UCSD-AML1 (cell line): ENCODE results near the gene ADAM33.

Experiments
- DNase-seq: peaks from one replicate; lab custom pipeline; 2025; ENCODE audit not compliant: unreplicated experiment; lab: John Stamatoyannopoulos, UW

ADAM33 gene

GRCh38 chr20:3652221-3652620 is 29.6 kb downstream of the ADAM33 start:
- no peak for DNase-seq

GRCh38 chr20:3651204-3651962 is 30.4 kb downstream of the ADAM33 start:
- DNase-seq: no peak

- no peak for DNase-seq
These were observed 32.9 kb downstream of the ADAM33 start for GRCh38 chr20:3648951-3649350.

GRCh38 chr20:3647473-3647872 is 34.3 kb downstream of the ADAM33 start:
- no peak for DNase-seq

- DNase-seq: no peak
These were observed 35.2 kb downstream of the ADAM33 start for GRCh38 chr20:3646651-3647050.

GRCh38 chr20:3646067-3646440 is 35.8 kb downstream of the ADAM33 start:
- DNase-seq: no peak

GRCh38 chr20:3645309-3646066 is 36.3 kb downstream of the ADAM33 start:
- no peak for DNase-seq

GRCh38 chr20:3640259-3640658 is 41.6 kb downstream of the ADAM33 start:
- no peak for DNase-seq

- no peak for DNase-seq
These were observed 46.5 kb downstream of the ADAM33 start for GRCh38 chr20:3635346-3635745.

GRCh38 chr20:3633913-3634478 is 47.8 kb downstream of the ADAM33 start:
- no peak for DNase-seq

GRCh38 chr20:3632311-3633004 is 49.4 kb downstream of the ADAM33 start:
- DNase-seq: no peak

GRCh38 chr20:3631534-3631933 is 50.3 kb downstream of the ADAM33 start:
- DNase-seq: no peak

GRCh38 chr20:3630429-3630828 is 51.4 kb downstream of the ADAM33 start:
- no peak for DNase-seq

GRCh38 chr20:3629893-3630292 is 51.9 kb downstream of the ADAM33 start:
- DNase-seq: no peak

GRCh38 chr20:3628502-3629314 is 53.1 kb downstream of the ADAM33 start:
- DNase-seq: no peak

- DNase-seq: no peak
These were observed 54.3 kb downstream of the ADAM33 start for GRCh38 chr20:3627476-3627875.

- no peak for DNase-seq
These were observed 59.4 kb downstream of the ADAM33 start for GRCh38 chr20:3622406-3622805.

- no peak for DNase-seq
These were observed 60.7 kb downstream of the ADAM33 start for GRCh38 chr20:3621111-3621510.
